GM12878 (cell line): ENCODE results near the gene EEF1G. TPM values are rescaled to one million over a fixed set of nuclear protein-coding genes. Genes with fewer than 3 reads are reported as not detected.

ENCODE experiments used
- ATAC-seq: fragments of 200-7000 bp; cut with Tn5 transposase; 3 replicates; pipeline ENCODE4 v1.9.1; 2020; ENCODE audit warnings: mild to moderate bottlenecking, moderate library complexity
- BruUV-seq: library from RNA; stranded (reverse); fragments of 400-500 nt; replicated peaks from 2 replicates; lab custom pipeline; 2021; lab: Mats Ljungman, UMichigan
- CTCF ChIA-PET: fragments of 300-600 bp; sonication (Branson Sonifier 250); formaldehyde crosslinking; extraction: SDS; loops from one replicate; lab custom pipeline; 2021; ENCODE audit warnings: inconsistent platforms; lab: Yijun Ruan, JAX
- POLR2A ChIA-PET: fragments of 350-600 bp; formaldehyde crosslinking; extraction: SDS; loops from one replicate; lab custom pipeline; 2021; ENCODE audit warnings: inconsistent platforms; lab: Charles Lee
- RAD21 ChIA-PET: fragments of 300-600 bp; sonication (Branson Sonifier 250); formaldehyde crosslinking; loops from one replicate; lab custom pipeline; 2023; ENCODE audit warnings: antibody characterized with exemption; ENCODE audit not compliant: unreplicated experiment; lab: Charles Lee
- SMC1A ChIA-PET: fragments of 300-600 bp; sonication (Branson Sonifier 250); formaldehyde crosslinking; loops from one replicate; lab custom pipeline; 2023; ENCODE audit not compliant: unreplicated experiment, uncharacterized antibody; lab: Charles Lee
- DNase-seq: peaks from one replicate; pipeline ENCODE4 v3.0.0-alpha.2; 2011; ENCODE audit warnings: low read depth, low spot score
- FAIRE-seq: peaks from 3 replicates; lab custom pipeline; 2011; peaks lifted over from hg19 to GRCh38; lab: Jason Lieb, UNC
- H2AFZ ChIP-seq: 2 replicates; pipeline ENCODE4 v1.6.0; 2011; ENCODE audit warnings: low read depth, low read length, control low read depth; ENCODE audit not compliant: control insufficient read depth
- H3K27ac ChIP-seq: 2 replicates; pipeline ENCODE4 v1.5.1; 2011; ENCODE audit warnings: control low read depth; ENCODE audit not compliant: control insufficient read depth, insufficient read depth
- H3K27me3 ChIP-seq, 2 experiments: replicated peaks in 1 of 2; 2 replicates each; pipeline versions ENCODE4 v1.6.0 to v1.6.1; 2011; ENCODE audit warnings: low read length in 1 of 2; ENCODE audit not compliant: control insufficient read depth in 2 of 2, insufficient read depth in 2 of 2
- H3K36me3 ChIP-seq, 2 experiments: 2 replicates each; pipeline ENCODE4 v1.5.1; 2011; ENCODE audit warnings: low read length in 1 of 2; ENCODE audit not compliant: control insufficient read depth in 2 of 2, insufficient read depth in 2 of 2
- H3K4me1 ChIP-seq: 2 replicates; pipeline ENCODE4 v1.6.1; 2011; ENCODE audit warnings: mild to moderate bottlenecking, low read length, moderate library complexity, mixed read lengths; ENCODE audit not compliant: control insufficient read depth, insufficient read depth
- H3K4me2 ChIP-seq: 2 replicates; pipeline ENCODE4 v1.6.0; 2011; ENCODE audit warnings: control low read depth; ENCODE audit not compliant: control insufficient read depth, insufficient read depth
- H3K4me3 ChIP-seq: fragments of 200-600 bp; sonication (generic); 2 replicates; pipeline ENCODE4 v1.5.1; 2016
- H3K79me2 ChIP-seq: 2 replicates; pipeline ENCODE4 v1.6.0; 2011; ENCODE audit warnings: low read length; ENCODE audit not compliant: control insufficient read depth, insufficient read depth
- H3K9ac ChIP-seq: 2 replicates; pipeline ENCODE4 v1.8.0; 2011; ENCODE audit warnings: low read length, control low read depth, mixed read lengths; ENCODE audit not compliant: control insufficient read depth, insufficient read depth
- H3K9me3 ChIP-seq: replicated peaks from 3 replicates; pipeline ENCODE4 v1.5.1; 2011; ENCODE audit warnings: mild to moderate bottlenecking, low read length; ENCODE audit not compliant: control insufficient read depth, insufficient read depth
- H4K20me1 ChIP-seq: 2 replicates; pipeline ENCODE4 v1.6.0; 2011; ENCODE audit not compliant: control insufficient read depth, insufficient read depth
- EGR1 ChIP-seq, 2 experiments: IDR thresholded peaks; 1 replicate in 1 of 2; 2 replicates in 1 of 2; pipeline ENCODE4 v1.6.1; 2011 to 2012; ENCODE audit warnings: low read depth in 2 of 2, low read length in 2 of 2, borderline replicate concordance in 1 of 2, mild to moderate bottlenecking in 1 of 2, moderate library complexity in 1 of 2
- RUNX3 ChIP-seq: IDR thresholded peaks from 2 replicates; pipeline ENCODE4 v1.6.1; 2012; ENCODE audit warnings: low read length, inconsistent platforms
- TAF1 ChIP-seq: IDR thresholded peaks from 2 replicates; pipeline ENCODE4 v1.6.1; 2011; ENCODE audit warnings: mild to moderate bottlenecking, low read depth, low read length, borderline replicate concordance
- WGBS: methylation state at CpG from one replicate; pipeline ENCODE4 v1.1.6; 2016; ENCODE audit warnings: low lambda C conversion rate; ENCODE audit not compliant: insufficient replicate concordance, insufficient coverage; ENCODE audit errors: missing lambda C conversion rate; 5-methylcytosine and 5-hydroxymethylcytosine counted together
- in situ Hi-C: fragments of 300-500 bp; cut with MboI; formaldehyde crosslinking; loops from 9 replicates; pipeline ENCODE4 v1.14.3; 2018; ENCODE audit warnings: mixed read lengths
- intact Hi-C: fragments of 100-400 bp; cut with micrococcal nuclease; formaldehyde crosslinking; loops from one replicate; pipeline ENCODE4 v1.14.2; 2022; ENCODE audit not compliant: unreplicated experiment
- polyA plus RNA-seq, 11 experiments: library from polyadenylated mRNA; depleted of rRNA in 4 of 11; unstranded in 6 of 11; stranded (reverse) in 5 of 11; fragments of >200 nt; fragmentation: Nextera tagmentation in 4 of 11; fragmentation: Illumina TruSeq in 1 of 11; extraction: Ambion mirVana in 4 of 11; extraction: Trizol in 1 of 11; gene quantifications; 1 replicate in 1 of 11; 2 replicates in 10 of 11; pipeline versions ENCODE4 v1.2.1 to v1.2.3, GENCODE V29; 2011 to 2016; ENCODE audit warnings: inconsistent platforms in 2 of 11, missing spikeins in 2 of 11, low read depth in 1 of 11
- total RNA-seq, 4 experiments: library from RNA; depleted of rRNA in 3 of 4; stranded (reverse); fragments of >200 nt in 3 of 4; fragmentation: Illumina TruSeq in 1 of 4; extraction: Trizol in 1 of 4; gene quantifications; 2 replicates each; pipeline versions ENCODE4 v1.2.1 to v1.2.3, GENCODE V29; 2013 to 2021
- TF ChIP-seq, protein P1 (sequence below): fragments of 450-650 bp; IDR thresholded peaks from 2 replicates; pipeline ENCODE4 v1.6.1; 2018; ENCODE audit warnings: mild to moderate bottlenecking, low read depth, moderate library complexity; ENCODE audit not compliant: partially characterized antibody
- TF ChIP-seq, protein P2 (sequence below): IDR thresholded peaks from 2 replicates; pipeline ENCODE4 v1.6.1; 2012; ENCODE audit warnings: low read depth, low read length, improper control_type of control experiment
- TF ChIP-seq, protein P3 (sequence below): fragments of 450-650 bp; conservative IDR thresholded peaks from 2 replicates; pipeline ENCODE4 v1.6.1; 2017; ENCODE audit warnings: mild to moderate bottlenecking, moderate library complexity

Gene EEF1G
- total and polyA plus RNA-seq, 10 of the 15 experiments (the other 5 are each of a cell fraction or from before 2014, with no cell fraction given) = 850 to 2,739 (median 2,277) TPM

DNA sequence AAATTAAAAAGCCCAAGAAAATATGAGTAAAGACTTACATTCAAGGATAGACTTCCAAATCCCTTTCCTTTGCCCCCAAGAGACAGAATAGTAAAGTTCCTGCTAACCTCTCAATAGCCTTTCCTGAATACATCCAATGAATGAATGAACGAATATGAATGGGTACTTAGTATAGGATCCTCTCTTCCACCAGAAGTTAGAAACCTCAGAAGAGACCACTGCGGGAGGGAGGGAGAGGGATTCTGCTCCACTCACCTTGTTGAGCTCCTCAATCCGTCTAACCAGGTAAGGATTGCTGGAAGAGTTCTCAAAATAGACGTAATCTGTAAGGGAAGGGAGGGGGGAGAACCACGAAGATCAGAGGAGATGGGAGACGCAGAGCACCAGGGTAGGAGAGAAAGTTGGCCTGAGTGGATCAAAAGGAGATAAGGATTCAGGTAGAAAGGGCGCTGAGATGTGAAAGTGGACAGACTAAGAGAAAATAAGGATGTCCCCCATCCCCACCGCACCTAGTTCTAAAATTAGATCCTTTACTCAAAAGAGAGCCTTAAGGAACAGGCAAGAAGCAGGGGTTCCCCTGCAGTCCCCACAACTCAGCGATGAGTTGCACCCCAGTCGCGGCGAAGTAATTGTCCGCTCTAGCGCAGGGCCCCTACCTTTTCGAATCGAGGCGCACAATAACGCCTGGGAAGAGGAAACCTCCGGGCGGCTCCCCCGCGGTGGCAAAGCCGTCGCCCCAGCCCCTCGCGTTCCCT is 26.9 kb upstream of the EEF1G start:
- intact Hi-C loops = loop anchor here (5.0 kb wide), 2 partner anchors 107 to 127 kb away; partner anchors contain the start of genes BSCL2, GNG3, HNRNPUL2 and TTC9C
- peak overlapping the region; percentile 99 for H3K9ac ChIP-seq
- no peak for FAIRE-seq
- H3K27ac ChIP-seq = peak overlapping the region; percentile 97
- no peaks in the 10 kb centered on the region; the same call in 1 of the 2 replicates for H4K20me1 ChIP-seq
- H3K4me2 ChIP-seq = peak overlapping the region; percentile 99
- TF ChIP-seq, protein P1, sequence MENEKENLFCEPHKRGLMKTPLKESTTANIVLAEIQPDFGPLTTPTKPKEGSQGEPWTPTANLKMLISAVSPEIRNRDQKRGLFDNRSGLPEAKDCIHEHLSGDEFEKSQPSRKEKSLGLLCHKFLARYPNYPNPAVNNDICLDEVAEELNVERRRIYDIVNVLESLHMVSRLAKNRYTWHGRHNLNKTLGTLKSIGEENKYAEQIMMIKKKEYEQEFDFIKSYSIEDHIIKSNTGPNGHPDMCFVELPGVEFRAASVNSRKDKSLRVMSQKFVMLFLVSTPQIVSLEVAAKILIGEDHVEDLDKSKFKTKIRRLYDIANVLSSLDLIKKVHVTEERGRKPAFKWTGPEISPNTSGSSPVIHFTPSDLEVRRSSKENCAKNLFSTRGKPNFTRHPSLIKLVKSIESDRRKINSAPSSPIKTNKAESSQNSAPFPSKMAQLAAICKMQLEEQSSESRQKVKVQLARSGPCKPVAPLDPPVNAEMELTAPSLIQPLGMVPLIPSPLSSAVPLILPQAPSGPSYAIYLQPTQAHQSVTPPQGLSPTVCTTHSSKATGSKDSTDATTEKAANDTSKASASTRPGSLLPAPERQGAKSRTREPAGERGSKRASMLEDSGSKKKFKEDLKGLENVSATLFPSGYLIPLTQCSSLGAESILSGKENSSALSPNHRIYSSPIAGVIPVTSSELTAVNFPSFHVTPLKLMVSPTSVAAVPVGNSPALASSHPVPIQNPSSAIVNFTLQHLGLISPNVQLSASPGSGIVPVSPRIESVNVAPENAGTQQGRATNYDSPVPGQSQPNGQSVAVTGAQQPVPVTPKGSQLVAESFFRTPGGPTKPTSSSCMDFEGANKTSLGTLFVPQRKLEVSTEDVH = peak; percentile 27
- TF ChIP-seq TAF1 (0 out of 2 replicates have a peak, but pooled peaks have one; percentile 10), EGR1 (IDR thresholded peaks at IDR 0.05; ENCODE audit: borderline replicate concordance in 1 of 2, low read depth in 2 of 2, low read length in 2 of 2) (no peak), RUNX3 (peak; percentile 6)
- TF ChIP-seq, protein P2, sequence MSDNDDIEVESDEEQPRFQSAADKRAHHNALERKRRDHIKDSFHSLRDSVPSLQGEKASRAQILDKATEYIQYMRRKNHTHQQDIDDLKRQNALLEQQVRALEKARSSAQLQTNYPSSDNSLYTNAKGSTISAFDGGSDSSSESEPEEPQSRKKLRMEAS = no peak
- TF ChIP-seq, protein P3, sequence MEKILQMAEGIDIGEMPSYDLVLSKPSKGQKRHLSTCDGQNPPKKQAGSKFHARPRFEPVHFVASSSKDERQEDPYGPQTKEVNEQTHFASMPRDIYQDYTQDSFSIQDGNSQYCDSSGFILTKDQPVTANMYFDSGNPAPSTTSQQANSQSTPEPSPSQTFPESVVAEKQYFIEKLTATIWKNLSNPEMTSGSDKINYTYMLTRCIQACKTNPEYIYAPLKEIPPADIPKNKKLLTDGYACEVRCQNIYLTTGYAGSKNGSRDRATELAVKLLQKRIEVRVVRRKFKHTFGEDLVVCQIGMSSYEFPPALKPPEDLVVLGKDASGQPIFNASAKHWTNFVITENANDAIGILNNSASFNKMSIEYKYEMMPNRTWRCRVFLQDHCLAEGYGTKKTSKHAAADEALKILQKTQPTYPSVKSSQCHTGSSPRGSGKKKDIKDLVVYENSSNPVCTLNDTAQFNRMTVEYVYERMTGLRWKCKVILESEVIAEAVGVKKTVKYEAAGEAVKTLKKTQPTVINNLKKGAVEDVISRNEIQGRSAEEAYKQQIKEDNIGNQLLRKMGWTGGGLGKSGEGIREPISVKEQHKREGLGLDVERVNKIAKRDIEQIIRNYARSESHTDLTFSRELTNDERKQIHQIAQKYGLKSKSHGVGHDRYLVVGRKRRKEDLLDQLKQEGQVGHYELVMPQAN = peak; percentile 27; the same call in 1 of the 2 replicates
- TF ChIP-seq, all 136 proteins: peak for 4
- ATAC-seq = peak; percentile 2; the same call in 2 of the 3 replicates
- CTCF ChIA-PET = interaction anchor here (1.0 to 2.7 kb wide), 7 partner anchors 9 to 81 kb away, joined by 3 to 27 read pairs (median 5); partner anchors contain the start of genes B3GAT3, C11orf98, CSKMT and EEF1G
- no TSS peak for BruUV-seq
- no peak for DNase-seq
- peaks cover 26 to 41% of the 10 kb centered on the region in 2 experiments for H3K36me3 ChIP-seq
- H2AFZ ChIP-seq = peak overlapping the region; percentile 13; the same call in 1 of the 2 replicates
- POLR2A ChIA-PET = interaction anchor here (0.5 to 2.4 kb wide), 19 partner anchors 8 to 1632 kb away, joined by 3 to 30 read pairs (median 7); partner anchors contain the start of genes B3GAT3, C11orf98, CSKMT and EEF1G
- under 1% methylated on average over 26 of the region's 26 CpGs for WGBS
- H3K27me3 ChIP-seq = no peaks in the 10 kb centered on the region
- SMC1A ChIA-PET = interaction anchor here (0.6 to 3.1 kb wide), 8 partner anchors 9 to 260 kb away, joined by 3 to 30 read pairs (median 4); partner anchors contain the start of genes C11orf98 and TUT1
- H3K4me3 ChIP-seq = peak overlapping the region; percentile 91
- H3K9me3 ChIP-seq = no peaks in the 10 kb centered on the region
- peaks cover 19% of the 10 kb centered on the region for H3K4me1 ChIP-seq
- H3K79me2 ChIP-seq = peaks cover 40% of the 10 kb centered on the region
- in situ Hi-C loops = no loop called here
- RAD21 ChIA-PET = interaction anchor here (1.1 to 3.9 kb wide), 6 partner anchors 9 to 280 kb away, joined by 3 to 36 read pairs (median 4); partner anchors contain the start of genes C11orf98, CSKMT, GANAB and SLC3A2
